HepG2 (cell line): ENCODE results near the gene KCTD14. TPM values are rescaled to one million over a fixed set of nuclear protein-coding genes. Genes with fewer than 3 reads are reported as not detected.

ENCODE experiments used
- ARNTL ChIP-seq: sonication (generic); formaldehyde crosslinking; IDR thresholded peaks from 2 replicates; pipeline ENCODE4 v1.4.0; 2020; ENCODE audit warnings: mild to moderate bottlenecking, missing genetic modification reagents
- ATF2 ChIP-seq: sonication (generic); formaldehyde crosslinking; IDR thresholded peaks from 2 replicates; pipeline ENCODE4 v1.4.0; 2020; ENCODE audit warnings: missing genetic modification reagents
- CENPX ChIP-seq: sonication (generic); formaldehyde crosslinking; IDR thresholded peaks from 2 replicates; pipeline ENCODE4 v1.9.0; 2021; ENCODE audit warnings: mild to moderate bottlenecking, missing genetic modification reagents, moderate library complexity
- POLR2A ChIP-seq, 2 experiments: IDR thresholded peaks; 2 replicates each; pipeline ENCODE4 v1.6.1; 2011; ENCODE audit warnings: low read depth in 2 of 2, low read length in 2 of 2, mild to moderate bottlenecking in 1 of 2, moderate library complexity in 1 of 2; ENCODE audit not compliant: insufficient read depth in 1 of 2
- RFX3 ChIP-seq: IDR thresholded peaks from 2 replicates; pipeline ENCODE4 v1.6.1; 2016; ENCODE audit warnings: missing biosample characterization, missing genetic modification reagents
- SATB2 ChIP-seq: sonication (generic); formaldehyde crosslinking; IDR thresholded peaks from 2 replicates; pipeline ENCODE4 v1.5.0; 2020; ENCODE audit warnings: missing genetic modification reagents
- TBP ChIP-seq: sonication (generic); formaldehyde crosslinking; IDR thresholded peaks from 2 replicates; pipeline ENCODE4 v1.5.0; 2020; ENCODE audit warnings: missing genetic modification reagents
- UBTF ChIP-seq: sonication (generic); formaldehyde crosslinking; IDR thresholded peaks from 2 replicates; pipeline ENCODE4 v1.4.0; 2020; ENCODE audit warnings: mild to moderate bottlenecking, missing genetic modification reagents
- USF2 ChIP-seq, 2 experiments: sonication (generic) in 1 of 2; formaldehyde crosslinking in 1 of 2; IDR thresholded peaks; 2 replicates each; pipeline versions ENCODE4 v1.5.1 to v1.6.1; 2011 to 2020; ENCODE audit warnings: borderline replicate concordance in 1 of 2, low read depth in 1 of 2, low read length in 1 of 2, mild to moderate bottlenecking in 1 of 2, missing genetic modification reagents in 1 of 2, moderate library complexity in 1 of 2
- ZBTB8A ChIP-seq: sonication (generic); formaldehyde crosslinking; IDR thresholded peaks from 2 replicates; pipeline ENCODE4 v1.4.0; 2020; ENCODE audit warnings: mild to moderate bottlenecking, low read depth, missing genetic modification reagents, borderline replicate concordance
- ZNF224 ChIP-seq: sonication (generic); formaldehyde crosslinking; IDR thresholded peaks from 2 replicates; pipeline ENCODE4 v1.5.0; 2020; ENCODE audit warnings: mild to moderate bottlenecking, missing genetic modification reagents
- ZNF512 ChIP-seq: sonication (generic); formaldehyde crosslinking; IDR thresholded peaks from 2 replicates; pipeline ENCODE4 v1.4.0; 2020; ENCODE audit warnings: mild to moderate bottlenecking, missing genetic modification reagents
- ZNF552 ChIP-seq: sonication (generic); formaldehyde crosslinking; IDR thresholded peaks from 2 replicates; pipeline ENCODE4 v1.9.0; 2022; ENCODE audit warnings: missing genetic modification reagents, mild to moderate bottlenecking, borderline replicate concordance
- ZNF557 ChIP-seq: sonication (generic); formaldehyde crosslinking; IDR thresholded peaks from 2 replicates; pipeline ENCODE4 v1.4.0; 2020; ENCODE audit warnings: missing genetic modification reagents
- polyA plus RNA-seq, 8 experiments: library from polyadenylated mRNA; depleted of rRNA in 3 of 8; stranded (reverse) in 7 of 8; unstranded in 1 of 8; fragments of >200 nt; fragmentation: Illumina TruSeq in 4 of 8; extraction: Trizol in 4 of 8; gene quantifications; 2 replicates each; pipeline versions ENCODE4 v1.2.1 to v1.2.3, GENCODE V29; 2011 to 2016; ENCODE audit warnings: low read depth in 4 of 8, missing spikeins in 1 of 8, mixed read lengths in 1 of 8; ENCODE audit not compliant: insufficient read depth in 1 of 8
- total RNA-seq, 5 experiments: library from RNA; depleted of rRNA; stranded (reverse); fragments of >200 nt; fragmentation: Illumina TruSeq; extraction: Trizol; gene quantifications; 2 replicates each; pipeline ENCODE4 v1.2.3, GENCODE V29; 2016; ENCODE audit warnings: low read depth in 1 of 5

The KCTD14 gene
- total and polyA plus RNA-seq, 2 of the 13 experiments (the other 11 are each of a cell fraction or from before 2014, with no cell fraction given), result 10.3 to 15.6 TPM

GRCh38 chr11:78022397-78023396 lies at the start of gene KCTD14 (continued):
- TF ChIP-seq ZNF552 (CRISPR knock-in tag) (no peak), ZBTB8A (CRISPR knock-in tag) (0 out of 2 replicates have a peak, but pooled peaks have one; percentile 81), USF2 (IDR thresholded peaks at IDR 0.05; ENCODE audit: low read depth, low read length) (no peak), USF2 (CRISPR knock-in tag; IDR thresholded peaks at IDR 0.05; ENCODE audit: borderline replicate concordance) (no peak), UBTF (CRISPR knock-in tag) (peak; percentile 44), ARNTL (CRISPR knock-in tag) (0 out of 2 replicates have a peak, but pooled peaks have one; percentile 48), POLR2A (IDR thresholded peaks at IDR 0.05; ENCODE audit: insufficient read depth in 1 of 2, low read depth in 2 of 2, low read length in 2 of 2) (peak; percentile 42 to 89; a peak in 3 of 4 replicates), ZNF224 (CRISPR knock-in tag) (no peak; the same call in 1 of the 2 replicates), ATF2 (CRISPR knock-in tag) (no peak), ZNF557 (CRISPR knock-in tag) (no peak), ZNF512 (no peak), TBP (no peak), RFX3 (CRISPR knock-in tag) (no peak), CENPX (CRISPR knock-in tag) (no peak), SATB2 (CRISPR knock-in tag) (no peak)
